CD4-positive, alpha-beta T cell treated with Interleukin-15 for 4 hours (primary cell): ENCODE results near the gene CNOT3.
"Not testable (repeated sequence)": the region's sequence is repeated elsewhere in the genome, so short reads cannot be mapped to it uniquely, and the experiment has no call there.

Experiments
- DNase-seq: peaks from one replicate; pipeline ENCODE4 v3.0.0-alpha.2; 2020; ENCODE audit warnings: low spot score

Gene CNOT3

GRCh38 chr19:54171736-54172431 lies 34.3 kb downstream of the CNOT3 start:
- DNase-seq = not testable (repeated sequence)

- DNase-seq = no peak
These were observed 35.2 kb downstream of the CNOT3 start, which contains the start of gene TMC4 for GRCh38 chr19:54172471-54173358. TMC4 (minus strand) TSS chr19:54173160; CDS start chr19:54173117, 43 bp downstream.

GRCh38 chr19:54173359-54173699 lies 35.8 kb downstream of the CNOT3 start:
- no peak for DNase-seq

GRCh38 chr19:54173951-54174834 lies 36.6 kb downstream of the CNOT3 start:
- DNase-seq = no peak

GRCh38 chr19:54178581-54179261 lies 41.2 kb downstream of the CNOT3 start:
- peak; percentile 13 for DNase-seq

- DNase-seq = no peak
These were observed 41.8 kb downstream of the CNOT3 start for GRCh38 chr19:54179262-54179852.

- no peak for DNase-seq
These were observed 42.4 kb downstream of the CNOT3 start for GRCh38 chr19:54179921-54180461.

GRCh38 chr19:54180691-54181091 lies 43.1 kb downstream of the CNOT3 start:
- DNase-seq = no peak

GRCh38 chr19:54181894-54182293 lies 44.3 kb downstream of the CNOT3 start:
- not testable (repeated sequence) for DNase-seq

- DNase-seq = no peak
These were observed 45.9 kb downstream of the CNOT3 start for GRCh38 chr19:54183431-54183830.

- DNase-seq = no peak
These were observed 48.8 kb downstream of the CNOT3 start for GRCh38 chr19:54186351-54186750.

GRCh38 chr19:54186934-54187381 lies 49.4 kb downstream of the CNOT3 start:
- DNase-seq = no peak

GRCh38 chr19:54188215-54188871 lies 50.8 kb downstream of the CNOT3 start:
- DNase-seq = peak; percentile 58

- no peak for DNase-seq
These were observed 51.7 kb downstream of the CNOT3 start, which contains the start of gene MBOAT7 for GRCh38 chr19:54189145-54189734. MBOAT7 (minus strand) TSS chr19:54189580; CDS start chr19:54188508, 1,072 bp downstream.

GRCh38 chr19:54189735-54190502 lies 52.4 kb downstream of the CNOT3 start:
- peak; percentile 100 for DNase-seq

GRCh38 chr19:54190503-54191010 lies 53.0 kb downstream of the CNOT3 start:
- peak; percentile 99 for DNase-seq

GRCh38 chr19:54191011-54191810 lies 53.6 kb downstream of the CNOT3 start, which contains the start of gene TSEN34:
TSEN34 (plus strand) TSS chr19:54191308; CDS start chr19:54191365, 57 bp downstream.
- peak; percentile 86 for DNase-seq
